ENCODE results near the gene PACRG. TPM values are rescaled to one million over a fixed set of nuclear protein-coding genes. Genes with fewer than 3 reads are reported as not detected.

The PACRG gene
- total RNA-seq, 1 experiment from 2014 or later: not detected

- Mint-ChIP-seq H3K4me3 (ENCODE audit: unreplicated experiment) (no peak overlapping the region), H3K36me3 (ENCODE audit: insufficient read depth, unreplicated experiment) (no peaks in the 10 kb centered on the region), H3K27ac (ENCODE audit: unreplicated experiment) (no peak overlapping the region), H3K4me1 (ENCODE audit: low read depth, unreplicated experiment) (no peaks in the 10 kb centered on the region), H3K27me3 (ENCODE audit: insufficient read depth, unreplicated experiment) (no peaks in the 10 kb centered on the region), H3K9me3 (ENCODE audit: unreplicated experiment) (no peaks in the 10 kb centered on the region)
- intact Hi-C loops (cut with micrococcal nuclease; ENCODE audit: unreplicated experiment): no loop called here
- ChIA-PET CTCF (no interaction called here), POLR2A (no interaction called here)
- no peak for DNase-seq
- H3K27me3 ChIP-seq (replicated peaks; ENCODE audit: control insufficient read depth, insufficient read depth, low read length): no peaks in the 10 kb centered on the region
- H3K4me1 ChIP-seq: no peaks in the 10 kb centered on the region
- no peaks in the 10 kb centered on the region for H3K36me3 ChIP-seq (ENCODE audit: control insufficient read depth, insufficient read depth, low read length)
- no peak for TF ChIP-seq CTCF (IDR thresholded peaks at IDR 0.05; ENCODE audit: insufficient read depth in 1 of 2, low read depth in 1 of 2, low read length in 1 of 2, severe bottlenecking in 1 of 2, unreplicated experiment in 1 of 2)
- BruUV-seq (replicated peaks): no TSS peak
- no peaks in the 10 kb centered on the region for H3K9me3 ChIP-seq
- no peak overlapping the region for H3K4me3 ChIP-seq (ENCODE audit: low read depth, low read length)
Observed at GRCh38 chr6:163354085-163354484, 626.3 kb downstream of the PACRG start.

GRCh38 chr6:163354761-163355425 is 627.1 kb downstream of the PACRG start:
- Histone ChIP-seq H3K27me3 (replicated peaks; ENCODE audit: control insufficient read depth, insufficient read depth, low read length) (no peaks in the 10 kb centered on the region), H3K9me3 (no peaks in the 10 kb centered on the region), H3K36me3 (ENCODE audit: control insufficient read depth, insufficient read depth, low read length) (no peaks in the 10 kb centered on the region), H3K4me3 (ENCODE audit: low read depth, low read length) (no peak overlapping the region), H3K4me1 (no peaks in the 10 kb centered on the region)
- CTCF ChIA-PET: no interaction called here
- H3K36me3 Mint-ChIP-seq (ENCODE audit: insufficient read depth, unreplicated experiment): no peaks in the 10 kb centered on the region
- H3K9me3 Mint-ChIP-seq (ENCODE audit: unreplicated experiment): no peaks in the 10 kb centered on the region
- BruUV-seq (replicated peaks): no TSS peak
- no peaks in the 10 kb centered on the region for H3K4me1 Mint-ChIP-seq (ENCODE audit: low read depth, unreplicated experiment)
- H3K27ac Mint-ChIP-seq (ENCODE audit: unreplicated experiment): no peak overlapping the region
- DNase-seq: no peak
- no peaks in the 10 kb centered on the region for H3K27me3 Mint-ChIP-seq (ENCODE audit: insufficient read depth, unreplicated experiment)
- H3K4me3 Mint-ChIP-seq (ENCODE audit: unreplicated experiment): no peak overlapping the region
- intact Hi-C loops (cut with micrococcal nuclease; ENCODE audit: unreplicated experiment): no loop called here
- POLR2A ChIA-PET: no interaction called here
- TF ChIP-seq CTCF (IDR thresholded peaks at IDR 0.05; ENCODE audit: insufficient read depth in 1 of 2, low read depth in 1 of 2, low read length in 1 of 2, severe bottlenecking in 1 of 2, unreplicated experiment in 1 of 2): no peak

- Histone ChIP-seq H3K4me3 (ENCODE audit: low read depth, low read length) (no peak overlapping the region), H3K9me3 (no peaks in the 10 kb centered on the region), H3K27me3 (replicated peaks; ENCODE audit: control insufficient read depth, insufficient read depth, low read length) (no peaks in the 10 kb centered on the region), H3K36me3 (ENCODE audit: control insufficient read depth, insufficient read depth, low read length) (no peaks in the 10 kb centered on the region), H3K4me1 (no peaks in the 10 kb centered on the region)
- no peak for DNase-seq
- H3K27me3 Mint-ChIP-seq (ENCODE audit: insufficient read depth, unreplicated experiment): no peaks in the 10 kb centered on the region
- H3K4me3 Mint-ChIP-seq (ENCODE audit: unreplicated experiment): no peak overlapping the region
- intact Hi-C loops (cut with micrococcal nuclease; ENCODE audit: unreplicated experiment): no loop called here
- no peak for TF ChIP-seq CTCF (IDR thresholded peaks at IDR 0.05; ENCODE audit: insufficient read depth in 1 of 2, low read depth in 1 of 2, low read length in 1 of 2, severe bottlenecking in 1 of 2, unreplicated experiment in 1 of 2)
- POLR2A ChIA-PET: no interaction called here
- H3K36me3 Mint-ChIP-seq (ENCODE audit: insufficient read depth, unreplicated experiment): no peaks in the 10 kb centered on the region
- CTCF ChIA-PET: no interaction called here
- H3K9me3 Mint-ChIP-seq (ENCODE audit: unreplicated experiment): no peaks in the 10 kb centered on the region
- BruUV-seq (replicated peaks): no TSS peak
- H3K4me1 Mint-ChIP-seq (ENCODE audit: low read depth, unreplicated experiment): no peaks in the 10 kb centered on the region
- H3K27ac Mint-ChIP-seq (ENCODE audit: unreplicated experiment): no peak overlapping the region
Observed at GRCh38 chr6:163355426-163355991, 627.7 kb downstream of the PACRG start.

All from Caco-2 (cell line).